HepG2 (cell line): Measurements from ENCODE around the gene CDC20. TPM values are rescaled to one million over a fixed set of nuclear protein-coding genes. Genes with fewer than 3 reads are reported as not detected.

Experiments used
- AFF4 ChIP-seq: sonication (generic); formaldehyde crosslinking; IDR thresholded peaks from 2 replicates; pipeline ENCODE4 v1.4.0; 2020; ENCODE audit warnings: missing genetic modification reagents
- FOXK1 ChIP-seq: sonication (generic); formaldehyde crosslinking; IDR thresholded peaks from 2 replicates; pipeline ENCODE4 v1.4.0; 2020; ENCODE audit warnings: low read depth, missing genetic modification reagents, borderline replicate concordance
- IKZF5 ChIP-seq: IDR thresholded peaks from 2 replicates; pipeline ENCODE4 v1.6.1; 2018; ENCODE audit warnings: missing genetic modification reagents, mild to moderate bottlenecking, missing compliant biosample characterization
- KIAA2018 ChIP-seq: sonication (generic); formaldehyde crosslinking; IDR thresholded peaks from 2 replicates; pipeline ENCODE4 v1.5.0; 2020; ENCODE audit warnings: mild to moderate bottlenecking, missing genetic modification reagents, borderline replicate concordance
- REL ChIP-seq: sonication (generic); formaldehyde crosslinking; conservative IDR thresholded peaks from 2 replicates; pipeline ENCODE4 v1.8.0; 2022; ENCODE audit warnings: mild to moderate bottlenecking, missing genetic modification reagents, moderate library complexity
- RFX1 ChIP-seq: fragments of 450-650 bp; IDR thresholded peaks from 2 replicates; pipeline ENCODE4 v1.6.1; 2017
- SOX6 ChIP-seq, 2 experiments: fragments of 450-650 bp in 1 of 2; sonication (generic) in 1 of 2; formaldehyde crosslinking in 1 of 2; IDR thresholded peaks; 2 replicates each; pipeline versions ENCODE4 v1.4.0 to v1.6.1; 2017 to 2020; ENCODE audit warnings: antibody characterized with exemption in 1 of 2, mild to moderate bottlenecking in 1 of 2, missing genetic modification reagents in 1 of 2
- SP5 ChIP-seq: IDR thresholded peaks from 2 replicates; pipeline ENCODE4 v1.6.1; 2016; ENCODE audit warnings: low read depth, borderline replicate concordance
- ZBTB44 ChIP-seq: sonication (generic); formaldehyde crosslinking; IDR thresholded peaks from 2 replicates; pipeline ENCODE4 v1.4.0; 2020; ENCODE audit warnings: missing genetic modification reagents
- ZNF230 ChIP-seq: sonication (generic); formaldehyde crosslinking; IDR thresholded peaks from 2 replicates; pipeline ENCODE4 v1.4.0; 2020; ENCODE audit warnings: mild to moderate bottlenecking, missing genetic modification reagents
- ZNF775 ChIP-seq: sonication (generic); formaldehyde crosslinking; IDR thresholded peaks from 2 replicates; pipeline ENCODE4 v1.4.0; 2020; ENCODE audit warnings: missing genetic modification reagents, mild to moderate bottlenecking, moderate library complexity, borderline replicate concordance
- ZSCAN21 ChIP-seq: sonication (generic); formaldehyde crosslinking; IDR thresholded peaks from 2 replicates; pipeline ENCODE4 v1.8.0; 2022; ENCODE audit warnings: mild to moderate bottlenecking, missing genetic modification reagents, moderate library complexity, borderline replicate concordance
- polyA plus RNA-seq, 8 experiments: library from polyadenylated mRNA; depleted of rRNA in 3 of 8; stranded (reverse) in 7 of 8; unstranded in 1 of 8; fragments of >200 nt; fragmentation: Illumina TruSeq in 4 of 8; extraction: Trizol in 4 of 8; gene quantifications; 2 replicates each; pipeline versions ENCODE4 v1.2.1 to v1.2.3, GENCODE V29; 2011 to 2016; ENCODE audit warnings: low read depth in 4 of 8, missing spikeins in 1 of 8, mixed read lengths in 1 of 8; ENCODE audit not compliant: insufficient read depth in 1 of 8
- total RNA-seq, 5 experiments: library from RNA; depleted of rRNA; stranded (reverse); fragments of >200 nt; fragmentation: Illumina TruSeq; extraction: Trizol; gene quantifications; 2 replicates each; pipeline ENCODE4 v1.2.3, GENCODE V29; 2016; ENCODE audit warnings: low read depth in 1 of 5

Gene CDC20
- total and polyA plus RNA-seq, 2 of the 13 experiments (the other 11 are each of a cell fraction or from before 2014, with no cell fraction given): 57.9 to 90.0 TPM

- TF ChIP-seq SOX6 (IDR thresholded peaks at IDR 0.05) (no peak), SOX6 (CRISPR knock-in tag; IDR thresholded peaks at IDR 0.05) (peak; percentile 58), RFX1 (no peak), REL (CRISPR knock-in tag) (no peak), ZNF775 (CRISPR knock-in tag) (no peak), ZNF230 (0 out of 2 replicates have a peak, but pooled peaks have one; percentile 34), ZBTB44 (no peak), KIAA2018 (CRISPR knock-in tag) (no peak), IKZF5 (CRISPR knock-in tag) (peak; percentile 77; the same call in 1 of the 2 replicates), FOXK1 (CRISPR knock-in tag) (no peak; the same call in 1 of the 2 replicates), AFF4 (CRISPR knock-in tag) (no peak), ZSCAN21 (CRISPR knock-in tag) (peak; percentile 53; the same call in 1 of the 2 replicates), SP5 (CRISPR knock-in tag) (peak; percentile 46; the same call in 1 of the 2 replicates)
Observed at GRCh38 chr1:43389326-43390313, 30.8 kb downstream of the CDC20 start, which contains the start of the genes MED8 and SZT2 (continued).
